ENCODE results near the gene AMIGO3.
A peak's percentile ranks its signal among the peaks of the same experiment; 100 is the strongest.
"Not testable (repeated sequence)": the region's sequence is repeated elsewhere in the genome, so short reads cannot be mapped to it uniquely, and the experiment has no call there.

Gene AMIGO3

DNA sequence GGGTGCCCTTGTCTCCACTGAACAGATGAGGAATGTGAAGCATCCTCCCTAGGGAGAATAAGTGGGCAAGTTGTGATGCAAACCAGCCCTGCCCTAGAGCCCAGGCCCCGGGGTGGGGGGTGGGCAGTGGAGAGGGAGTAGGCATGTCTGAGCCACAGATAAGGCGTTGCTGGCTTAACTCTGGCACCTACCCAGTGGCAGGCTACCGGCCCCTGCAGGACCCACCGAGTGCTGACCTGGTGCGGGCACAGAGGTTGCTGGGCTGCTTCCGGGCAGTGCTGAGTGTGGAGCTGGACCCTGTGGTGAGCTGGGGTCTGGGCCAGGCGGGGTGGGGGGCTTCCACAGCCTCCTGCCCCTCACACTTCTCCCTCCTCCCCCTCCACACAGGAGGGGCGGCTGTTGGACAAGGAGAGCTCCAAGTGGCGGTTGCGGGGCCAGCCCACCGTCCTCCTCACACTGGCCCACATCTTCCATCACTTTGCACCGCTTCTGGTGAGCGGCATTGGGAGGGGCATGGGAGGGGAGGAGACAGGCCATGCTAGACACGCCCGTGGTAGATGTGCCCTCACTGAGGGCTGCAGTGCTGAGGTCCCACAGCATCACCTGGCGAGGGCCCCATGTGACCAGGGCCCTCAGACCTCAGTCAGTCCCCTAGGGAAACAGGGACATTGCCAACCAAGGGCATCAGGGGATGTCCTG is 20.1 kb downstream of the AMIGO3 start:
- TF ChIP-seq, protein P1, sequence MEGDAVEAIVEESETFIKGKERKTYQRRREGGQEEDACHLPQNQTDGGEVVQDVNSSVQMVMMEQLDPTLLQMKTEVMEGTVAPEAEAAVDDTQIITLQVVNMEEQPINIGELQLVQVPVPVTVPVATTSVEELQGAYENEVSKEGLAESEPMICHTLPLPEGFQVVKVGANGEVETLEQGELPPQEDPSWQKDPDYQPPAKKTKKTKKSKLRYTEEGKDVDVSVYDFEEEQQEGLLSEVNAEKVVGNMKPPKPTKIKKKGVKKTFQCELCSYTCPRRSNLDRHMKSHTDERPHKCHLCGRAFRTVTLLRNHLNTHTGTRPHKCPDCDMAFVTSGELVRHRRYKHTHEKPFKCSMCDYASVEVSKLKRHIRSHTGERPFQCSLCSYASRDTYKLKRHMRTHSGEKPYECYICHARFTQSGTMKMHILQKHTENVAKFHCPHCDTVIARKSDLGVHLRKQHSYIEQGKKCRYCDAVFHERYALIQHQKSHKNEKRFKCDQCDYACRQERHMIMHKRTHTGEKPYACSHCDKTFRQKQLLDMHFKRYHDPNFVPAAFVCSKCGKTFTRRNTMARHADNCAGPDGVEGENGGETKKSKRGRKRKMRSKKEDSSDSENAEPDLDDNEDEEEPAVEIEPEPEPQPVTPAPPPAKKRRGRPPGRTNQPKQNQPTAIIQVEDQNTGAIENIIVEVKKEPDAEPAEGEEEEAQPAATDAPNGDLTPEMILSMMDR (conservative IDR thresholded peaks at IDR 0.05; ENCODE audit: low read depth, low read length): no peak
- no peak overlapping the region for H3K4me3 ChIP-seq (ENCODE audit: low read length)
- no peak for DNase-seq (ENCODE audit: low read depth)

DNA sequence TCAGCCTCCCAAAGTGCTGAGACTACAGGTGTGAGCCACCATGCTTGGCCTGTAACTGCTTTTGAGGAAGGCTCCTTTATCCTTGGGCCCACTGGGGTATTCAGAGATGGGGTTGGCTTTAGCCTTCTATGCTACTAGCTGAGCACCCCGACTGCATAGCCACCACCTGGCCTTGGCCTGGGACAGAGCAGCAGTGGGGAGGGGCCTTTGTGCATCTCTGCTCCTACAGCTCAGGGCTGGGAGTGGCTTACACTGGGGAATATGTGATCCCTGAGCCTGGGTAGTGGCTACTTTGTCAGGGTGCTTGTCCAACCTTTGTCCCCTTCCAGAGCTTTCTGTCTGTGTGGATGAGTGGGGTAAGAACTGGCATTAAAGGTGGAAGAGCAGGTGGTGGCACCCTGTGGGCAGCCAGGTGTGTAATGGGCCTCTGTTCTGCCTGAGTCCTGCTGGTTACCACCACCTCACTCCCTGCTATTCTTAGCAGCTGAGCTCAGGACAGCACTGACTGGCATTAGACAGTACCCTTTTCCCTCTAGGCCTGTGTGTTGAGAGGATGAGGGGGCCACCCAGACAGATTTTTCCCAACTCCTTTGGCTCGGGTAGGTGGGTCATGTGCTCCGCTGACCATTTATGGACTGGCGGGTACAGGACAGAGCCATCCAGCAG is 24.0 kb downstream of the AMIGO3 start:
- DNase-seq (ENCODE audit: low read depth); H3K4me3 ChIP-seq (ENCODE audit: low read length): not testable (repeated sequence)

DNA sequence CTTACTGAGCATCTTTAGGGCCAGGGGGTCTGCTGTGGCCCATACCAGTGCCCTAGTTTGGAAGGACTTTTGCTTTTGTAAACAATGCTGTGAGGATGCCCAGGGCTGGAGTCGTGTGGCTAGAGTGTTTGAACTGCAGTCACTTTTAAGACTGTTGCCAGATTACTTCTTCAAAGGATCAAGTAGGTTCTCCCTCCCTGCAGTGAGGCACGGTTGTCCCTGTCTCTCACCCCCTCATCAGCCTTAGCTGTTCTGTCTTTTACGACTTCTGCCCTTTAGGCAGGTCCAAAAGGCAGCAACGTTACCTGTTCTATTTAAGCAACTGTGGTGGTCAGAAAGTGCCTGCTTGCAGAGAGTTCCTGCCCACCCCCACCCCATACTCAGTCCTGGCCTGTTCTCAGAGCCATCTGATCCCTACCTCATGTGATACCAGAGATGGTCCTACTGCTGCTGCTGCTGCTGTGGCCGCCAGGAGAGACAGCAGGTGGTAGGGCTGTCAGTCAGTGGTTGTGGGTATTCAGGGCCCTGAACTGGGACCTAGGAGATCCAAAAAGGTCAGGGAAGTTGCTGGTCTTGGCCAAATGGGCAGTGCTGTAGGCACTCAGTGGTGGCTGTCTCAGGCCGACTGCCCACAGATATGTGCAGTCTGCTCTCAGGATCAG is 24.9 kb downstream of the AMIGO3 start:
- H3K4me3 ChIP-seq (ENCODE audit: low read length); DNase-seq (ENCODE audit: low read depth): not testable (repeated sequence)

GRCh38 chr3:49691481-49691880 is 28.0 kb downstream of the AMIGO3 start:
- H3K4me3 ChIP-seq (ENCODE audit: low read length); DNase-seq (ENCODE audit: low read depth): not testable (repeated sequence)

DNA sequence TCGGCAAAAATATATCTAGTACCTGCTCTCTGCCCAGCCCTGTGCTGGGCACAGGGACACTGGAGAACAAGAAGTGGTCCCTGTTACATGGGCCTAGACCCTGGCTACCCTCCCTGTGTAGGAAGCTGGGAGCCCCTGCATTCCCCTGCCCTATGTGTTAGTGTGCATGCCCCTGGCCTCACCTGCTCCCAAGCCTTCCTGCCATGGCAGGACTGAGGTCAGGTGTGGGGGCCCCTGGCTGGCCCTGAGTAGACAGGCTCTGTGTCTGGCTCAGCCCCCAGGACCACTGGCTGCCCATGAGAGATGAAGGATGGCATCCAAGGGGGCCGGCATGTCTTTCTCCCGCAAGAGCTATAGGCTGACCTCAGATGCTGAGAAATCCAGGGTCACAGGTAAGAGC is 28.6 kb downstream of the AMIGO3 start:
- H3K4me3 ChIP-seq (ENCODE audit: low read length): not testable (repeated sequence)

GRCh38 chr3:49689908-49690624 is 29.4 kb downstream of the AMIGO3 start:
- H3K4me3 ChIP-seq (ENCODE audit: low read length): peak overlapping the region; percentile 90
- not testable (repeated sequence) for DNase-seq (ENCODE audit: low read depth)

More for the DNA sequence above, 28.6 kb downstream of the AMIGO3 start:
- not testable (repeated sequence) for DNase-seq (ENCODE audit: low read depth)

DNA sequence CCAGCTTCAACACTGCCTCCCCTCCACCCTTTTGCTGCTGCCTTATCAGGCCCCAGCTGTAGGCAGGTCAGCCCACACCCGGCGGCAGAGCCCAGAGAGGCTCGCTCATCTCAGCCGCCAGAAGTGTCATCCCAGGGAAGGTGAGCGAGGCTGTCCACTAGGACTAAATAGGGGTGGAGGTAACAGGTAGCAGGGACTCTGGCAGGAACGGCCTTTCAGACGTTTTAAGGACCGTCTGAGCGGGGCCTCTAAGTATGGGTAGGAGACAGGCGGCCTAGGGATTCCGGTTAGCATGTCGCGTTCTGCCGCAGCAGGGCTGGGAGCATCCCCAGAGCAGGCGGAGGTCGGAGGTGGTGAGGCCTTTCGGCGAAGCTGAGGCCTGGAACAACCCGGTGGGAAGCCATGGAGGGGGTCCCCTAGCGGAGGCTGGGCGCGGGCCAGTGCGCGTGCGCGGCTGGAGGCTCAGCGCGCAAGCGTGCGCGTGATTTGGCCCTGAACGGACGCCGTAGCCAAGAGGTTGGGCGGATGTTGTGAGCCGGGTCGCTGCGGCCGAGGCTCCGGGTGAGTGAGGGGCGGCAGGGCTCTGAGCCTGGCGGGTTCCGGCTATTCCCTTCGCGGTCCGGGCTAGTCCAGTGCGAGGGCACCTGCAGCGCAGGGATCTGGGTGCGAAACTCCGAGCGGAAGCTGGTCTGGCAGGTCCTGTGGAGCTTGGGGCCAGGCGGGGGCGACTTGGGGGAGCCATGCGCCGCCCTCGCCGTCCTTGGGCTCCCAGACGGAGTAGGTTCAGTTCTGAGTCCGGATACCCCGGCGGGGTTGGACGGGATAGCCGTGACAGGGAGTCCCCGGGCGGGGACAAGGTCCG is 30.2 kb downstream of the AMIGO3 start, which contains the start of the genes MST1 and RNF123:
TSS of gene MST1 (minus strand) at position 429 of the 862 bp plus-strand sequence. CDS start 783 bp downstream, outside the sequence.
TSS of gene RNF123 (plus strand) at position 512 of the 862 bp plus-strand sequence. CDS start 1,609 bp downstream, outside the sequence.
- DNase-seq (ENCODE audit: low read depth): peak; percentile 60
- TF ChIP-seq, protein P1 (conservative IDR thresholded peaks at IDR 0.05; ENCODE audit: low read depth, low read length): peak; percentile 35
- H3K4me3 ChIP-seq (ENCODE audit: low read length): peak within 1 kb of the TSS; percentile 90

GRCh38 chr3:49688338-49689045 is 31.0 kb downstream of the AMIGO3 start:
- peak overlapping the region; percentile 90 for H3K4me3 ChIP-seq (ENCODE audit: low read length)
- DNase-seq (ENCODE audit: low read depth): not testable (repeated sequence)

DNA sequence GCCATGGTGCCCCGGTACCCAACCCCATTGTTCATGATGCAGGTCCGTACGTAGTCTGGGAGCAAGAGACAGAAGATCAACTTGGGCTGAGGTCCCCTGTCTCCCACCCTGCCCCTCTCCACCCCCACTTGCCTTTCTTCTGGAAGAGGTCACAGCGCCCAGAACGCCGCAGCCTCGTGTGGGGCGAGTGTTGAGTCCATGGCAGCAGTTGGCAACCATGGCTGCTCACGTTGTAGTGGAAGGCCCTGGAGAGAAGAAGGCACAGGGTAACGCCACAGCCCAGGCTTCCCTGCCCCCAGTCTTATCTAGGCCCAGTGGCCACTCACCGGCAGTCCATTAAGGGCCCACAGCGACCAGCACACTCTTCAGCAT is 32.1 kb downstream of the AMIGO3 start:
- H3K4me3 ChIP-seq (ENCODE audit: low read length): not testable (repeated sequence)

GRCh38 chr3:49686769-49687423 is 32.6 kb downstream of the AMIGO3 start:
- H3K4me3 ChIP-seq (ENCODE audit: low read length): peak overlapping the region; percentile 44
- peak; percentile 26 for DNase-seq (ENCODE audit: low read depth)

More for the DNA sequence above, 32.1 kb downstream of the AMIGO3 start:
- DNase-seq (ENCODE audit: low read depth): not testable (repeated sequence)

DNA sequence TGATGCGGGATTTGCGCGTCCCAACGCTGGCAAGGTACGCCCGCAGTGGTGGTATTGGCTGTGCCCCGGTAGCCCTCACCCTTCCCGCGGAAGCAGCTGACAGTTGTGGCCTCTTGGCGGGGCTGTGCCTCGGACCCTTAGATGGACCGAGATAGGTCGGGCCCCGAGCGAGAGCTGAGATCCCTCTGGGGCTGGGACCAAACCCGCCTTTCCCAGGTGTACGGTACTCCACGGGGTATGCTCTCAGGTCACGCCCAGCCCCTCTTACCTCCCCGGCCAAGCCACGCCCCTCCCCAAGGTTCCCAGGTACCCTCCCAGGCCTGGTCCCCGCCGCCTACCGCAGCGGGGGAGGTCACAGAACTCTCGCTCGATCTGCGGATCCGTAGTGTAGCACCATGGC is 33.1 kb downstream of the AMIGO3 start:
- not testable (repeated sequence) for DNase-seq (ENCODE audit: low read depth)
- peak overlapping the region; percentile 44 for H3K4me3 ChIP-seq (ENCODE audit: low read length)

DNA sequence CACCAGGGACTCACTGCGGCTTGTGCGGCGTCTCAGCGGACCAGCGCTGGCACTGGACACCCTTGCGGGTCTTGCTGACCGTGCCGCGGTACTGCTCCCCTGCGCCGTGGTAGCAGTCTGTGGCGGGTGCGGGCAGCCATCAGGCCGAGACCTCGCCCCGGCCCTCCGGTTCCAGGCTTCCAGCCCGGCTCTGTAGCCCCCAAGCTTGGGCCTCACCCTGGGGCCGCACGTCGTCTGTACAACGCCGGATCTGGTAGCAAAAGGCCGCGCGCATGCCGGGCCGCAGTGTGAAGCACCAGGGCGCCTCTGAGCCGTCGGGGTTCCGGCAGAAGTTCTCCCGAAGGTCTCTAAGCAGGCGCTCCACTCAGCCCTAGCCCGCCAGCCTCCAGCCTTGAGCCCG is 33.6 kb downstream of the AMIGO3 start:
- H3K4me3 ChIP-seq (ENCODE audit: low read length); DNase-seq (ENCODE audit: low read depth): not testable (repeated sequence)

DNA sequence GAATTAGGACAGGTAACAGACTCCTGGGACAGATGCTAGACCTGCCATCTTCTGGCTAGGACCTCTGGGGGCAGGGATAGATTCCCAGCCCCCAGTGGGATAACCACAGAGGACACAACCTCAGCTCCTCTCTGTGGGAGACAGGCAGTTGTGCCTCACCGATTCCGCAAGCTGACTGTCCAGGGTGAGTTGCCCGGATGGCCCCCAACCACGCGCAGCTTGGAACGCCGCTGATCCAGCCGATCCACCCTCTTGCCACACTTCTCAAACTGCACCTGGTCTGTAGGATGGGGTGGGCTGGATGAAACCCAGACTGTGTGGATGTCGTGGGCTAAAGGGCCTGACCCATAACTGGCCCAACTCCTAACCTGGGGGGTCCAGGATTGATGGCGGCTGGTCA is 34.4 kb downstream of the AMIGO3 start:
- not testable (repeated sequence) for DNase-seq (ENCODE audit: low read depth); H3K4me3 ChIP-seq (ENCODE audit: low read length)

DNA sequence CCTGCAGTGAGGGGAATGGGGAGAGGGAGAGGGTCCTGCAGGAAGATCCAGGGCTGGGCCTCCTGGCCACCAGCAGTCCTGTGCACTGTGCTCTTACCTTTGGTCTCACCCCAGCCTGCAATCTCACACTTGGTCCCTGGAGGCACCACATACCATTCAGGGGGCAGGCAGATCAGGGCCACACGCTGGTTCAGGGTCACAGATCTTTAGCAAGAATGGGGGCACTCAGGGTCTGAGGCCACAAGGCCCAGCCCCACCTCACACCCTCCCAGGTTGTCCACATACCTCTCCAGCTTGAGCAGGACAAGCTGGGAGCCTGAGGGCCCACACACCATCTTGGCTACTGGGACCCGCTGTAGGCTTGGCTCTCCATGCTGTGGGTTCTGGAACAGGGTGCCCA is 35.0 kb downstream of the AMIGO3 start:
- not testable (repeated sequence) for DNase-seq (ENCODE audit: low read depth); H3K4me3 ChIP-seq (ENCODE audit: low read length)
